GM12878 (cell line): ENCODE data around the gene KLRK1.
"Not testable (repeated sequence)": the region's sequence is repeated elsewhere in the genome, so short reads cannot be mapped to it uniquely, and the experiment has no call there.

Experiments used
- E4F1 ChIP-seq: fragments of 450-650 bp; IDR thresholded peaks from 2 replicates; pipeline ENCODE4 v1.6.1; 2018; ENCODE audit warnings: borderline replicate concordance, mild to moderate bottlenecking; ENCODE audit not compliant: partially characterized antibody
- FOS ChIP-seq: IDR thresholded peaks from 3 replicates; pipeline ENCODE4 v1.6.1; 2011; ENCODE audit warnings: borderline replicate concordance; ENCODE audit not compliant: insufficient read length; ENCODE audit errors: extremely low read depth
- KDM1A ChIP-seq: fragments of 200-600 bp; sonication (generic); IDR thresholded peaks from 2 replicates; pipeline ENCODE4 v1.6.1; 2016; ENCODE audit warnings: borderline replicate concordance
- RAD21 ChIP-seq: IDR thresholded peaks from 2 replicates; pipeline ENCODE4 v1.6.1; 2011; ENCODE audit warnings: mild to moderate bottlenecking, low read depth, low read length, moderate library complexity; ENCODE audit not compliant: insufficient read depth
- ZZZ3 ChIP-seq: IDR thresholded peaks from 2 replicates; pipeline ENCODE4 v1.6.1; 2011; ENCODE audit warnings: low read depth; ENCODE audit not compliant: control insufficient read depth, insufficient read length

- not testable (repeated sequence) for TF ChIP-seq E4F1, FOS, RAD21, ZZZ3, KDM1A
Measured at GRCh38 chr12:10387498-10387897, 2.3 kb downstream of the KLRK1 start.
